HG02763 (cell line): ENCODE results near the gene DLEC1.
"Not testable (repeated sequence)": the region's sequence is repeated elsewhere in the genome, so short reads cannot be mapped to it uniquely, and the experiment has no call there.

Experiments used
- ATAC-seq: cut with Tn5 transposase; IDR thresholded peaks from one replicate; pipeline ENCODE4 v1.9.1; 2021; ENCODE audit warnings: mild to moderate bottlenecking, moderate library complexity; ENCODE audit not compliant: unreplicated experiment

DLEC1 gene

GRCh38 chr3:38152609-38153008 is 113.6 kb downstream of the DLEC1 start:
- ATAC-seq, result no peak

DNA sequence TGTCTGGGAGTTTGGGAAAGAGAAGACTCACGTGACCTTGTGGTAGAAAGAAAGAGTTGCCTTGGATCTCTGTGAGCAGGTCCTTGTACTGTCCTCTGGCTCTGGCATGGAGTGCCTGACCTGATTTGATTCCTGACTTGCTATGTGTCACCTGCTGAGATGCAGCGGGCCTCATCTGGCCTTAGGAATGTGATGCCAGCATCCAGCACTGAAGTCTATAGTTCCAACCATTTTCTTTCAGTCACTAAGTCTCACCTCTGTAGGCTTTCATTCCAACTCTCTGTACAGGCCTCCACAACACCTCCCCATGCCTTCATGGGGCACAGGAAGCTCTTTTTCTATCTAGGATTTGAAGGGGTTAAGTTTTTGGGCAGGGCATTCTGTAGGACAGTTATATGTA is 114.2 kb downstream of the DLEC1 start:
- no peak for ATAC-seq

- no peak for ATAC-seq
Measured at GRCh38 chr3:38154033-38154494, 115.1 kb downstream of the DLEC1 start.

- ATAC-seq, result no peak
Measured at GRCh38 chr3:38154625-38155255, 115.7 kb downstream of the DLEC1 start.

DNA sequence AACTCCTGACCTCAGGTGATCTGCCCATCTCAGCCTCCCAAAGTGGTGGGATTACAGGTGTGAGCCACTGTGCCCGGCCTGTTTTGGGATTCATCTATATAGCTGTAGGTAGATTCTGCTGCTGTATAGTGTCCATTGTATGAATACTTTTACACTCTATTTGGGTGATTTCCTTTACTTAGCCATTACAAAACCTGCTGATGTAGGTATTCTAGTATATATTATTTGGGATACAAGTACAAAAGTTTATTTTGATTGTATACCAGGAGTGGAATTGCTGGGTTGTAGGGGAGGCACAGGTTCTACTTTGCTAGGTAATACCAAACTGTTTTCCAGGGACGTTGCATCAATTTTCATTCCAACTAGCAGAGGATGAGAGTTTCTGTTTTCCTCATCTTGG is 116.8 kb downstream of the DLEC1 start:
- ATAC-seq, result no peak

DNA sequence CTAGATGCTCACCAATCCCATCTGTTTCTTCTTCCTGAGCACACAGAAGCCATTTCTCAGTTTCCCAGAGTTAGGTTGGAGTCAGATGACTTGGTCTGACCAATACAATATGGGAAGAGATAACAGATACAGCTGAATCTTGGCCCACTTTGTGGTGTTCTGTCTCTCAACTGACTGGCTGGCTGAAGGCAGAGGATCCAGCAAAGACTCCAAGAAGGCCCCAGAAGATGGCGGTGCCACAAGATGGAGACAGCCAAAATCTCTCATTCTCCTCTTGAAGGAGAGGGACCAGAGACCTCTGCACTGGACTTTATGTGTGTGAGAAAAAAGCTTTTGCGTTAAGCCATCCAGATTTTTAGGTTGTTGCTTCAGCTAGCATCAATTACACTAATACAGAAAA is 118.1 kb downstream of the DLEC1 start:
- no peak for ATAC-seq

- no peak for ATAC-seq
Measured at GRCh38 chr3:38157595-38157994, 118.6 kb downstream of the DLEC1 start.

DNA sequence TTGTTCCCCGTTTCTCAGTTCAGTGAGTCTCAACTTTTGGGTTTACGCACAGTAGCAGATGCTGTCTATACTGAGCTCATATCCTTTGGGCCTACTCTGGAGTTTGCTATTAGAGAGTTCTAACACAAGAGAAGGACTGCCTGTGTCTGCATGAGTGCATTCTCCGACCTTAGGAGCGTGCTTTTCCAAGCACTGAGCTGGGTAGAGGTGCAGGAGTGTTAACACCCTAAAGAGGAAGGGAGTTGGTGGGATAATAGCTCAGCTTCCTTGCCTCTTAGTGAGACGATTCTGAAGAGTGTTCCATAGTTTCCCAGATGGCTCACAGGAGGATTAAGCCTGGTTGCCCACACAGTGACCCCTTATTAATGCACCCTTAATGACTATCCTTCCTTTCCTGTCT is 119.5 kb downstream of the DLEC1 start:
- no peak for ATAC-seq

DNA sequence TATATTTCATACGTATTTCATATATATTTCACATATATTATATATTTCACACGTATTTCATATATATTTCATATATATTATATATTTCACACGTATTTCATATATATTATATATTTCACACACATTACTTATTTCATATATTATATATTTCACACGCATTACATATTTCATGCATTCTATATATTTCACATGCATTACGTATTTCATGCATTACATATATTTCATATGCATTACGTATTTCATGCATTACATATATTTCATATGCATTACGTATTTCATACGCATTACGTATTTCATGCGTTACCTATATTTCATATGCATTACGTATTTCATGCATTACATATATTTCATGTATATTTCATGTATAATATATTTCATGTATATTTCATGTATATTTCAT is 121.7 kb downstream of the DLEC1 start:
- ATAC-seq, result not testable (repeated sequence)

- ATAC-seq, result no peak
Measured at GRCh38 chr3:38163117-38163840, 124.3 kb downstream of the DLEC1 start.

DNA sequence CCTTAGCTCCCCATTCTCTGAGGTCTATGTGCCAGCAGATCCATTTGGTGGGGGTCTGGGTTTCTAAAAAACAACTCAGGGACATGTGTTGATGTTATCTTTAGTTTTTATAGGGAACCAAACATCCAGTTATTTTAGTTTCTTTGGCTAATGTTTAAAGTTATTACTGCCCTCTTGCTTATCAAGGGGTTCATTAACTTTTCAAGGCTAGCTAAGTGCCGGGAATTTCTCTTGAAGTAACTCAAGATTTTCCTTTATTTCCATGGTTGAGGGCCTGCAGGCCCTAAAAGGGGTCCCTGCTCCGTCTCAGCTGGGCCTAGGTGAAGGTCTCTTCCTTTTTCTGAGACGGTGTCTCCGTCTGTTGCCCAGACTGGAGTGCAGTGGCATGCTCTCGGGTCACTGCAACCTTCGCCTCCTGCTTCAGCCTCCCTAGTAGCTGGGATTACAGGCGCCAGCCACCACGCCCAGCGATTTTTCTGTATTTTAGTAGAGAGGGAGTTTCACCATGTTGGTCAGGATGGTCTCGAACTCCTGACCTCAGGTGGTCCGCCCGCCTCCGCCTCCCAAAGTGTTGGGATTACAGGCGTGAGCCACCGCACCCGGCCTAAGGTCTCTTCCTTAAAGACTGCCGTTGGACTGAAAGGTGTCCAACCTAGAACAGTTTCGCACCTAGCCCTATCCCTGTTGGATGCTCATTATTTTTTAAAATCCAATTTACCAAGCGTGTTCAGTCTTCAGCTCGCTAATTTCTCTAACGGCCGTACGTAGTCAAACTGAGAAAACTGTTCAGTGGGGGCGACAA is 125.0 kb downstream of the DLEC1 start:
- ATAC-seq, result no peak

DNA sequence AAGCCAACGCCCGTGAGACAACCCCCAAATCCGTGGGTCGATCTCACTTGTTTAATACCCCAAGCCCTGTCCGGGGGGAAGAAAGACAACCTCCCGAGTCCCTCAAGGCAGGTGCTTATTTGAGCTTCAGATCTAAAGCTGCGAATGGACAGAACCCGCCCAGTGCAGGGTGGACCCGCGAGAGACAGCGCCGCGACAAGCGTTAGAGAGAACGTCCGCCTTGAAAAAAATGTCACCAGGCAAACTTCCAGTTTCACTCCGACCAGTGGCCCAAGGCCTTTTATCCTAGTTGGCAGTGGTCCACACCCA is 125.6 kb downstream of the DLEC1 start:
- ATAC-seq, result no peak

DNA sequence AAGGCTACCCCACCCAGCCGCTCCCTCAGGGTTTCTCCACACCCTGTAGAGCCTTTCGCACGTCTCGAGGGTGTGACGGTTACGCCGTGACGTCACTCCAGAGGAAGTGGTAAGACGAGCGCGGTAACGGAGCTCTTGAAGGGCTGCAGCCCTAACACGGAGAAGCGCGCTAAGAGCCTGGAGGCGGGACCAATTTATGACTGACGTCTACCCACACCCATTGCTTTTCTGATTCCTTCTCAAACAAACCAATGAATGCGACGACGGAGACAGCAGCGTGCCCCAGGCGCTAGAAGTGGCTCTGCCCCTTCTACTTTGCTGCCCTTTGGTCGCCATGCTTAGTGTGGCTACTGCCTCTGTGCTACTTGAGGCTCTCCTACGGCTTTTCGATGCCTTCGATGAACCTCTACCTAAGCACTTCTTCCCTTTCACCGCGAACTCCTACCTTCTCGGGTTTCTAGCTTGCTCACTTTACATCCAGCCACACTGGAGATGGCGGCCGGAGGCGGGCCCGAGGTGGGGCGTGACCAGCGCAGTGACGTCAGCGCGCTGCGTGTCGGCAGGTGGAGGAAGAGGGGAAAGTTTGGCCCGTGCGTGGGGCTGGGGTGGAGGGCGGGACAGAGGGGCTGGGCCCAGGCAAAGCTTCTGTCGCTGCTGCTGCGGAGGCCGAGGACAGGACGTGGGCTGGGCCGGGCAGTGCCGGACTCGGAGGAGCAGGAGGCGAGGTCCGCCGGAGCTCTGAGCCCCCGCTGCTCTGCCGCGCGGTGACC is 126.1 kb downstream of the DLEC1 start, which contains the start of gene OXSR1:
Gene OXSR1, plus strand, starts transcription at position 586 of the 770 bp plus-strand sequence. CDS start 340 bp downstream, outside the sequence.
- peak; percentile 89 for ATAC-seq

DNA sequence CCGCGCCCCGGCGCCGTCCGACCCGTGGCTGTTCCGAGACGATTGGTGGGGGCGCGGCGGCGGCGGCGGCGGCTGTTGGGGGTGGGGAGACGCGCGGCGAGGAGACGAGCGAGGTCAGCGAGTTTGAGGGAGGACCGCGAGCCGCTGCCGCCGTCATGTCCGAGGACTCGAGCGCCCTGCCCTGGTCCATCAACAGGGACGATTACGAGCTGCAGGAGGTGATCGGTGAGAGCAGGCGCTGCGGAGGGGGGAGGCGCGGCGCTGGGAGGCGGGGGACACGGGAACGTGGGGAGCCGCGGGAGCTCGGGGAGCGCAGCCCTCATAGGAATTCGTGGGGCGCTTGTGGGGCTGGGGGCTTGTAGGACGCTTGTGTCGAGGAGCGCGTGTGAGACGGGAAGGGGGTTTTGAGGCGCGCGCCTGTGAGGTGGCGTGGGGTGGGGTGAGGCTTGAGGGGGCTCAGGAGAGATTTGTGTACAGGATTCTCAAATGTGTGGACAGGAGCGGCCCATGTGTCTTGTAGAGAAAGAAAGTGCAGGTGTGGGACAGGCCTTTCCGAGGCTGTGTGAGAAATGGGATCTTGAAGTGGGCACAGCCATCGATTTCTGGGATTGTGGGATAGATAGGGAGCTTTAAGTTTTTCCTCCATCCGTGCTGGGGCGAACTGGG is 126.8 kb downstream of the DLEC1 start:
- no peak for ATAC-seq

DNA sequence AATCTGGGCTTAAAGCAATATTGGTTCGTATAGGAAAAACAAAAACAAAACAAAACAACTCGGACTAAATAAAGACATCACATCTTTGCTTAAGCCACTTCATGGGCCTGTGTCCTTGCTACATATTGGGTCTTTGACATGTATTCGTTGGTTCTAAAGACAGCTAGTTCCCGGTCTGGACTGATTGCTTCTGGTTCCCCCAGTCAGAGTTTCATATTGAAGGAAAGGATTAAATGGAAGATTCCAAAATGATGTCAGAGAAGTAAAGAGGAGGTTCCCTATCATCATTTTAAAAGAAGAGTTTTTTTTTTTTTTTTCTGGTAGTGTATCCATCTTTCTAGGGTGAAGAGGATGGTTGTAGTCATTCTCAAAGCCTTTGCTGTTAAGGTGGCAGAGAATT is 128.6 kb downstream of the DLEC1 start:
- ATAC-seq, result no peak

GRCh38 chr3:38168151-38169026 is 129.4 kb downstream of the DLEC1 start:
- ATAC-seq, result no peak

- ATAC-seq, result no peak
Measured at GRCh38 chr3:38169027-38169317, 130.0 kb downstream of the DLEC1 start.

GRCh38 chr3:38170722-38171121 is 131.7 kb downstream of the DLEC1 start:
- no peak for ATAC-seq

GRCh38 chr3:38171622-38172021 is 132.6 kb downstream of the DLEC1 start:
- no peak for ATAC-seq
